Endothelial cell of umbilical vein (primary cell): ENCODE results near the gene ZNF148. TPM values are rescaled to one million over a fixed set of nuclear protein-coding genes. Genes with fewer than 3 reads are reported as not detected.
A peak's percentile ranks its signal among the peaks of the same experiment; 100 is the strongest.

Experiments
- BruUV-seq: library from RNA; stranded (reverse); fragments of 400-500 nt; replicated peaks from 2 replicates; lab custom pipeline; 2021; lab: Mats Ljungman, UMichigan
- CTCF ChIA-PET: fragments of 300-600, 350-600 bp; sonication (Branson Sonifier 250); formaldehyde crosslinking; loops from one replicate; lab custom pipeline; 2021; ENCODE audit warnings: antibody characterized with exemption, inconsistent platforms; lab: Charles Lee
- POLR2A ChIA-PET: fragments of 300-600, 350-600 bp; sonication (Branson Sonifier 250); formaldehyde crosslinking; loops from one replicate; lab custom pipeline; 2021; ENCODE audit warnings: antibody characterized with exemption, inconsistent platforms; lab: Charles Lee
- DNase-seq: peaks from one replicate; pipeline ENCODE4 v3.0.0-alpha.2; 2011; ENCODE audit warnings: low read depth, low spot score
- FAIRE-seq: peaks from 2 replicates; lab custom pipeline; 2011; peaks lifted over from hg19 to GRCh38; lab: Jason Lieb, UNC
- H2AFZ ChIP-seq: 2 replicates; pipeline ENCODE4 v1.6.0; 2012; ENCODE audit warnings: low read depth, low read length, control low read depth, inconsistent platforms
- H3K27ac ChIP-seq: 2 replicates; pipeline ENCODE4 v1.5.1; 2011; ENCODE audit warnings: low read depth, mild to moderate bottlenecking, control low read depth, low read length, moderate library complexity; ENCODE audit not compliant: insufficient read depth
- H3K27me3 ChIP-seq, 2 experiments: 2 replicates each; pipeline versions ENCODE4 v1.6.0 to v1.6.1; 2011; ENCODE audit warnings: low read length in 2 of 2, mixed read lengths in 1 of 2; ENCODE audit not compliant: control insufficient read depth in 2 of 2, insufficient read depth in 2 of 2
- H3K36me3 ChIP-seq, 2 experiments: 2 replicates in 1 of 2; 3 replicates in 1 of 2; pipeline ENCODE4 v1.5.1; 2011; ENCODE audit warnings: low read length in 2 of 2, mild to moderate bottlenecking in 1 of 2, moderate library complexity in 1 of 2; ENCODE audit not compliant: control insufficient read depth in 2 of 2, insufficient read depth in 2 of 2; ENCODE audit errors: extremely low read depth in 1 of 2
- H3K4me1 ChIP-seq: 3 replicates; pipeline ENCODE4 v1.5.1; 2011; ENCODE audit warnings: mild to moderate bottlenecking, low read length; ENCODE audit not compliant: control insufficient read depth, insufficient read depth; ENCODE audit errors: extremely low read depth
- H3K4me2 ChIP-seq: 2 replicates; pipeline ENCODE4 v1.6.1; 2011; ENCODE audit warnings: low read length, control low read depth, mixed read lengths; ENCODE audit not compliant: insufficient read depth
- H3K4me3 ChIP-seq, 3 experiments: fragments of 200-600 bp in 1 of 3; sonication (generic), shearing (Covaris generic) in 1 of 3; replicated peaks in 1 of 3; 2 replicates each; pipeline ENCODE4 v1.5.1; 2011 to 2016; ENCODE audit warnings: control low read depth in 3 of 3, low read length in 3 of 3, mild to moderate bottlenecking in 2 of 3, inconsistent platforms in 1 of 3, low read depth in 1 of 3, moderate library complexity in 1 of 3; ENCODE audit not compliant: insufficient read depth in 1 of 3
- H3K79me2 ChIP-seq: 2 replicates; pipeline ENCODE4 v1.6.0; 2012; ENCODE audit warnings: low read length, inconsistent platforms; ENCODE audit not compliant: control insufficient read depth, insufficient read depth
- H3K9ac ChIP-seq: replicated peaks from 2 replicates; pipeline ENCODE3; 2011; ENCODE audit warnings: low read length, control low read depth; ENCODE audit not compliant: insufficient read depth; ENCODE audit errors: extremely low read depth
- H3K9me1 ChIP-seq: replicated peaks from 3 replicates; pipeline ENCODE4 v1.6.0; 2011; ENCODE audit warnings: mild to moderate bottlenecking, low read length; ENCODE audit not compliant: control insufficient read depth, insufficient read depth; ENCODE audit errors: extremely low read depth
- H3K9me3 ChIP-seq: replicated peaks from 2 replicates; pipeline ENCODE4 v1.5.1; 2012; ENCODE audit warnings: low read length, inconsistent platforms; ENCODE audit not compliant: control insufficient read depth, insufficient read depth
- H4K20me1 ChIP-seq: replicated peaks from 2 replicates; pipeline ENCODE3; 2011; ENCODE audit warnings: mild to moderate bottlenecking, low read length; ENCODE audit not compliant: control insufficient read depth, insufficient read depth; ENCODE audit errors: extremely low read depth
- EZH2 ChIP-seq: IDR thresholded peaks from 2 replicates; pipeline ENCODE4 v1.6.1; 2012; ENCODE audit warnings: borderline replicate concordance, low read depth, mild to moderate bottlenecking, moderate library complexity, low read length, inconsistent platforms; ENCODE audit not compliant: severe bottlenecking
- FOS ChIP-seq: IDR thresholded peaks from 2 replicates; pipeline ENCODE4 v1.6.1; 2011; ENCODE audit warnings: mild to moderate bottlenecking, low read length, moderate library complexity, borderline replicate concordance; ENCODE audit not compliant: insufficient read depth
- GATA2 ChIP-seq: IDR thresholded peaks from 2 replicates; pipeline ENCODE4 v1.7.0; 2011; ENCODE audit warnings: low read depth, mild to moderate bottlenecking, moderate library complexity, mixed read lengths, low read length; ENCODE audit not compliant: insufficient read length, insufficient read depth
- dilution Hi-C: fragments of 300-500 bp; cut with MboI; formaldehyde crosslinking; loops from one replicate; pipeline ENCODE4 v1.15.0; 2019; ENCODE audit warnings: low sequenced_read_pairs; ENCODE audit not compliant: extremely low pct_ligation_motif_present
- intact Hi-C: fragments of 100-400 bp; cut with micrococcal nuclease; formaldehyde crosslinking; loops from one replicate; pipeline ENCODE4 v1.10.0; 2022
- polyA plus RNA-seq, 4 experiments: library from polyadenylated mRNA; depleted of rRNA in 3 of 4; stranded (reverse) in 3 of 4; unstranded in 1 of 4; fragments of >200 nt; gene quantifications; 2 replicates each; pipeline versions ENCODE4 v1.2.1 to v1.2.3, GENCODE V29; 2011 to 2012; ENCODE audit warnings: missing spikeins in 1 of 4
- total RNA-seq: library from RNA; stranded (reverse); gene quantifications from 2 replicates; pipeline ENCODE4 v1.2.3, GENCODE V29; 2021
- TF ChIP-seq, protein P1 (sequence below), 2 donors: IDR thresholded peaks; 1 replicate in 1 of 2; 2 replicates in 1 of 2; pipeline ENCODE4 v1.5.1; 2011; ENCODE audit warnings: low read length in 2 of 2, mild to moderate bottlenecking in 2 of 2, moderate library complexity in 2 of 2, control low read depth in 1 of 2, inconsistent platforms in 1 of 2, low read depth in 1 of 2; ENCODE audit not compliant: insufficient read depth in 1 of 2; ENCODE audit errors: extremely low read depth in 1 of 2

The ZNF148 gene
- total and polyA plus RNA-seq, 2 donors (not counting 3 experiments of a cell fraction or from before 2014, with no cell fraction given): 8.0 to 41.3 TPM

DNA sequence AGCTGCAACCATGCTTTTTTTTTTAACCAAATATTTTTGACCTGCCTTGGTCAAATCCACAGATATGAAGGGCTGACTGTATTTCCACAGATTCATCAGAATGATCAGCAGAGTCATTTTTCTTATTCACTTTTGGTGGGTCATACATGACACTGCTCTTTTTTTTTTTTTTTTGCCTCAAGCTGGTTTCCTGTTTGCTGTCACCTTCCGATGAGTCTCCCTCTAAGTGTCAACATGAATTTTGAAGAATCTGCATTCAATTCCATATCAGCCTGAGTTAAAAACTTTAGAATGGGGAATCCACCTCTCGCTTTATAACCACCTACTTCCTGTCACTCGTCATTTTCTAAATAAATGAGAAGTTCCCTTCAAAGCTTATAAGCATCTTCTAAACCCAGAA is 160.4 kb downstream of the ZNF148 start:
- peak; percentile 54 for FAIRE-seq

GRCh38 chr3:125213946-125214542 is 161.1 kb downstream of the ZNF148 start:
- Histone ChIP-seq H3K9me1 (no peaks in the 10 kb centered on the region), H3K27me3 (peaks cover 5 to 8% of the 10 kb centered on the region in 2 experiments), H3K36me3 (no peaks in the 10 kb centered on the region), H3K4me2 (no peak overlapping the region), H3K9me3 (no peaks in the 10 kb centered on the region), H3K79me2 (no peaks in the 10 kb centered on the region), H3K27ac (no peak overlapping the region), H3K4me3 (no peak overlapping the region), H3K9ac (no peak overlapping the region), H2AFZ (no peak overlapping the region), H4K20me1 (no peaks in the 10 kb centered on the region), H3K4me1 (peaks cover 7% of the 10 kb centered on the region)
- TF ChIP-seq, protein P1, sequence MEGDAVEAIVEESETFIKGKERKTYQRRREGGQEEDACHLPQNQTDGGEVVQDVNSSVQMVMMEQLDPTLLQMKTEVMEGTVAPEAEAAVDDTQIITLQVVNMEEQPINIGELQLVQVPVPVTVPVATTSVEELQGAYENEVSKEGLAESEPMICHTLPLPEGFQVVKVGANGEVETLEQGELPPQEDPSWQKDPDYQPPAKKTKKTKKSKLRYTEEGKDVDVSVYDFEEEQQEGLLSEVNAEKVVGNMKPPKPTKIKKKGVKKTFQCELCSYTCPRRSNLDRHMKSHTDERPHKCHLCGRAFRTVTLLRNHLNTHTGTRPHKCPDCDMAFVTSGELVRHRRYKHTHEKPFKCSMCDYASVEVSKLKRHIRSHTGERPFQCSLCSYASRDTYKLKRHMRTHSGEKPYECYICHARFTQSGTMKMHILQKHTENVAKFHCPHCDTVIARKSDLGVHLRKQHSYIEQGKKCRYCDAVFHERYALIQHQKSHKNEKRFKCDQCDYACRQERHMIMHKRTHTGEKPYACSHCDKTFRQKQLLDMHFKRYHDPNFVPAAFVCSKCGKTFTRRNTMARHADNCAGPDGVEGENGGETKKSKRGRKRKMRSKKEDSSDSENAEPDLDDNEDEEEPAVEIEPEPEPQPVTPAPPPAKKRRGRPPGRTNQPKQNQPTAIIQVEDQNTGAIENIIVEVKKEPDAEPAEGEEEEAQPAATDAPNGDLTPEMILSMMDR (IDR thresholded peaks at IDR 0.05; ENCODE audit: extremely low read depth in 1 of 2, insufficient read depth in 1 of 2, low read depth in 1 of 2, low read length in 2 of 2): no peak
- TF ChIP-seq GATA2: no peak
- TF ChIP-seq FOS: no peak
- BruUV-seq: no TSS peak
- no peak for FAIRE-seq
- CTCF ChIA-PET: interaction anchor here (0.6 kb wide), 1 partner anchor 367 kb away, joined by 3 read pairs; no protein-coding TSS in a partner anchor
- POLR2A ChIA-PET: no interaction called here
- dilution Hi-C loops: no loop called here
- intact Hi-C loops: loop anchor here (10.0 kb wide), 1 partner anchor 371 kb away; no protein-coding TSS in a partner anchor
- DNase-seq: no peak

More for the DNA sequence above, 160.4 kb downstream of the ZNF148 start:
- H3K9me3 ChIP-seq: no peaks in the 10 kb centered on the region
- H3K4me3 ChIP-seq: no peak overlapping the region
- H3K79me2 ChIP-seq: no peaks in the 10 kb centered on the region
- no peaks in the 10 kb centered on the region for H3K36me3 ChIP-seq
- H3K9ac ChIP-seq: no peak overlapping the region
- peaks cover 5 to 8% of the 10 kb centered on the region in 2 experiments for H3K27me3 ChIP-seq
- ChIA-PET CTCF (no interaction called here), POLR2A (no interaction called here)
- BruUV-seq: no TSS peak
- dilution Hi-C loops (no loop called here), intact Hi-C loops (loop anchor here (5.0 to 10.0 kb wide), 2 partner anchors 223 to 370 kb away; no protein-coding TSS in a partner anchor)
- no peak for DNase-seq
- H3K4me1 ChIP-seq: peaks cover 7% of the 10 kb centered on the region
- H2AFZ ChIP-seq: no peak overlapping the region
- no peak for TF ChIP-seq EZH2
- peak; percentile 40 for TF ChIP-seq FOS
- no peak overlapping the region for H3K27ac ChIP-seq
- no peak overlapping the region for H3K4me2 ChIP-seq
- H4K20me1 ChIP-seq: no peaks in the 10 kb centered on the region
- H3K9me1 ChIP-seq: no peaks in the 10 kb centered on the region
